IMR-90 (cell line): Measurements from ENCODE around the gene F2RL3. TPM values are rescaled to one million over a fixed set of nuclear protein-coding genes. Genes with fewer than 3 reads are reported as not detected.

Experiments used
- ATAC-seq: fragments of 200-7000 bp; cut with Tn5 transposase; 2 replicates; pipeline ENCODE4 v1.9.1; 2020; ENCODE audit warnings: low read depth, mild to moderate bottlenecking, moderate library complexity
- BruUV-seq: library from RNA; stranded (reverse); fragments of 400-500 nt; replicated peaks from 2 replicates; lab custom pipeline; 2021; lab: Mats Ljungman, UMichigan
- CTCF ChIA-PET: fragments of 300-600 bp; formaldehyde crosslinking; extraction: SDS; loops from one replicate; lab custom pipeline; 2021; ENCODE audit warnings: antibody characterized with exemption; lab: Yijun Ruan, JAX
- POLR2A ChIA-PET: fragments of 300-600 bp; sonication (Branson Sonifier 250); formaldehyde crosslinking; loops from one replicate; lab custom pipeline; 2022; ENCODE audit warnings: antibody characterized with exemption; ENCODE audit not compliant: unreplicated experiment; lab: Charles Lee
- DNase-seq: peaks from one replicate; pipeline ENCODE4 v3.0.0; 2013
- H2AFZ ChIP-seq: replicated peaks from 2 replicates; pipeline ENCODE3; 2013; ENCODE audit warnings: low read length, mild to moderate bottlenecking; ENCODE audit not compliant: poor library complexity
- H2AK5ac ChIP-seq: 2 replicates; pipeline ENCODE4 v1.6.1; 2013; ENCODE audit warnings: low read depth, low read length, inconsistent platforms
- H2AK9ac ChIP-seq: replicated peaks from 2 replicates; pipeline ENCODE3; 2013; ENCODE audit warnings: mild to moderate bottlenecking, low read depth, low read length, moderate library complexity; ENCODE audit not compliant: poor library complexity
- H2BK120ac ChIP-seq: 2 replicates; pipeline ENCODE4 v1.6.1; 2013; ENCODE audit warnings: low read depth, low read length, inconsistent platforms
- H2BK15ac ChIP-seq: 3 replicates; pipeline ENCODE4 v1.6.1; 2013; ENCODE audit warnings: low read depth, low read length, inconsistent platforms
- H2BK20ac ChIP-seq: 2 replicates; pipeline ENCODE4 v1.6.1; 2013; ENCODE audit warnings: low read depth, mild to moderate bottlenecking, inconsistent platforms, low read length, moderate library complexity
- H2BK5ac ChIP-seq: 2 replicates; pipeline ENCODE4 v1.6.1; 2013; ENCODE audit warnings: mild to moderate bottlenecking, low read depth, low read length, inconsistent platforms; ENCODE audit not compliant: poor library complexity, severe bottlenecking
- H3K14ac ChIP-seq: replicated peaks from 2 replicates; pipeline ENCODE4 v1.6.1; 2013; ENCODE audit warnings: low read depth, low read length, inconsistent platforms
- H3K18ac ChIP-seq: 2 replicates; pipeline ENCODE4 v1.6.1; 2013; ENCODE audit warnings: low read depth, low read length, control low read depth
- H3K23ac ChIP-seq: 2 replicates; pipeline ENCODE4 v1.6.1; 2013; ENCODE audit warnings: low read depth, low read length, inconsistent platforms
- H3K27ac ChIP-seq: 2 replicates; pipeline ENCODE4 v1.5.1; 2013; ENCODE audit warnings: mild to moderate bottlenecking, control low read depth, low read length; ENCODE audit not compliant: insufficient read depth
- H3K27me3 ChIP-seq: 2 replicates; pipeline ENCODE4 v1.6.1; 2013; ENCODE audit warnings: low read length; ENCODE audit not compliant: control insufficient read depth, insufficient read depth
- H3K36me3 ChIP-seq: 2 replicates; pipeline ENCODE4 v1.6.1; 2013; ENCODE audit warnings: low read length, mixed read lengths; ENCODE audit not compliant: control insufficient read depth, insufficient read depth
- H3K4ac ChIP-seq: 2 replicates; pipeline ENCODE4 v1.6.1; 2013; ENCODE audit warnings: low read depth, low read length, inconsistent platforms
- H3K4me1 ChIP-seq: 2 replicates; pipeline ENCODE4 v1.6.1; 2013; ENCODE audit warnings: low read length, mixed read lengths; ENCODE audit not compliant: control insufficient read depth, insufficient read depth
- H3K4me2 ChIP-seq: 2 replicates; pipeline ENCODE4 v1.6.1; 2013; ENCODE audit warnings: low read depth, mild to moderate bottlenecking, control low read depth, low read length, moderate library complexity
- H3K4me3 ChIP-seq: 2 replicates; pipeline ENCODE4 v1.5.1; 2013; ENCODE audit warnings: low read depth, mild to moderate bottlenecking, control low read depth, low read length, moderate library complexity; ENCODE audit not compliant: insufficient read depth
- H3K56ac ChIP-seq: 2 replicates; pipeline ENCODE4 v1.6.1; 2013; ENCODE audit warnings: low read length, inconsistent platforms; ENCODE audit not compliant: insufficient read depth; ENCODE audit errors: extremely low read depth
- H3K79me1 ChIP-seq, 2 experiments: 2 replicates each; pipeline ENCODE4 v1.6.1; 2013; ENCODE audit warnings: low read length in 2 of 2, inconsistent platforms in 1 of 2, low read depth in 1 of 2
- H3K9ac ChIP-seq: 2 replicates; pipeline ENCODE4 v1.6.1; 2013; ENCODE audit warnings: low read depth, low read length, control low read depth
- H3K9me1 ChIP-seq: 2 replicates; pipeline ENCODE4 v1.6.1; 2013; ENCODE audit warnings: low read length, inconsistent platforms; ENCODE audit not compliant: insufficient read depth
- H3K9me3 ChIP-seq: 2 replicates; pipeline ENCODE4 v1.6.1; 2013; ENCODE audit warnings: low read length; ENCODE audit not compliant: control insufficient read depth, insufficient read depth
- H4K20me1 ChIP-seq: 2 replicates; pipeline ENCODE4 v1.6.1; 2013; ENCODE audit warnings: low read length, inconsistent platforms; ENCODE audit not compliant: insufficient read depth
- H4K5ac ChIP-seq: 2 replicates; pipeline ENCODE4 v1.6.1; 2013; ENCODE audit warnings: mild to moderate bottlenecking, low read depth, low read length, control low read depth
- H4K8ac ChIP-seq, 2 experiments: 2 replicates each; pipeline ENCODE4 v1.6.1; 2013; ENCODE audit warnings: low read depth in 2 of 2, low read length in 2 of 2, control low read depth in 1 of 2, inconsistent platforms in 1 of 2
- H4K91ac ChIP-seq: 2 replicates; pipeline ENCODE4 v1.6.1; 2013; ENCODE audit warnings: low read depth, low read length, inconsistent platforms; ENCODE audit not compliant: insufficient read depth
- BHLHE40 ChIP-seq: fragments of 150-350 bp; IDR thresholded peaks from 2 replicates; pipeline ENCODE4 v1.6.1; 2016; ENCODE audit warnings: mild to moderate bottlenecking, low read depth, low read length
- NFE2L2 ChIP-seq: fragments of 150-350 bp; IDR thresholded peaks from 2 replicates; pipeline ENCODE4 v1.6.1; 2016; ENCODE audit warnings: low read depth, mild to moderate bottlenecking, low read length
- RFX5 ChIP-seq: IDR thresholded peaks from 2 replicates; pipeline ENCODE4 v1.8.0; 2012; ENCODE audit warnings: low read depth, mild to moderate bottlenecking, low read length, moderate library complexity
- USF2 ChIP-seq: fragments of 150-350 bp; IDR thresholded peaks from 2 replicates; pipeline ENCODE4 v1.6.1; 2017; ENCODE audit warnings: mild to moderate bottlenecking, antibody characterized with exemption, low read length, low read depth
- WGBS, 2 experiments: methylation state at CpG; one replicate each; pipeline versions ENCODE4 v1.1.5 to v1.1.7; 2013; ENCODE audit warnings: missing lambda C conversion rate in 2 of 2; ENCODE audit not compliant: insufficient read length in 1 of 2; ENCODE audit errors: extremely low coverage in 2 of 2; 5-methylcytosine and 5-hydroxymethylcytosine counted together
- dilution Hi-C: fragments of 300-500 bp; cut with HindIII; formaldehyde crosslinking; loops from one replicate; pipeline ENCODE4 v1.14.3; 2018; ENCODE audit warnings: low sequenced_read_pairs; ENCODE audit not compliant: unreplicated experiment
- in situ Hi-C: fragments of 300-500 bp; cut with MboI; formaldehyde crosslinking; loops from 3 replicates; pipeline ENCODE4 v1.14.3; 2019; ENCODE audit warnings: low sequenced_read_pairs, inconsistent platforms, mixed read lengths
- intact Hi-C: fragments of 100-400 bp; cut with micrococcal nuclease; formaldehyde crosslinking; loops from 2 replicates; pipeline ENCODE4 v1.10.0; 2022
- polyA plus RNA-seq, 3 experiments: library from polyadenylated mRNA; depleted of rRNA; stranded (reverse); fragments of >200 nt; gene quantifications; 2 replicates each; pipeline ENCODE4 v1.2.3, GENCODE V29; 2012; ENCODE audit warnings: low replicate concordance in 1 of 3
- total RNA-seq: library from RNA; depleted of rRNA; stranded (reverse); fragments of >200 nt; gene quantifications from 2 replicates; pipeline ENCODE4 v1.2.3, GENCODE V29; 2012

The F2RL3 gene
- total and polyA plus RNA-seq, 2 of the 4 experiments (the other 2 are of a cell fraction): 0.03 TPM; not detected in 1

DNA sequence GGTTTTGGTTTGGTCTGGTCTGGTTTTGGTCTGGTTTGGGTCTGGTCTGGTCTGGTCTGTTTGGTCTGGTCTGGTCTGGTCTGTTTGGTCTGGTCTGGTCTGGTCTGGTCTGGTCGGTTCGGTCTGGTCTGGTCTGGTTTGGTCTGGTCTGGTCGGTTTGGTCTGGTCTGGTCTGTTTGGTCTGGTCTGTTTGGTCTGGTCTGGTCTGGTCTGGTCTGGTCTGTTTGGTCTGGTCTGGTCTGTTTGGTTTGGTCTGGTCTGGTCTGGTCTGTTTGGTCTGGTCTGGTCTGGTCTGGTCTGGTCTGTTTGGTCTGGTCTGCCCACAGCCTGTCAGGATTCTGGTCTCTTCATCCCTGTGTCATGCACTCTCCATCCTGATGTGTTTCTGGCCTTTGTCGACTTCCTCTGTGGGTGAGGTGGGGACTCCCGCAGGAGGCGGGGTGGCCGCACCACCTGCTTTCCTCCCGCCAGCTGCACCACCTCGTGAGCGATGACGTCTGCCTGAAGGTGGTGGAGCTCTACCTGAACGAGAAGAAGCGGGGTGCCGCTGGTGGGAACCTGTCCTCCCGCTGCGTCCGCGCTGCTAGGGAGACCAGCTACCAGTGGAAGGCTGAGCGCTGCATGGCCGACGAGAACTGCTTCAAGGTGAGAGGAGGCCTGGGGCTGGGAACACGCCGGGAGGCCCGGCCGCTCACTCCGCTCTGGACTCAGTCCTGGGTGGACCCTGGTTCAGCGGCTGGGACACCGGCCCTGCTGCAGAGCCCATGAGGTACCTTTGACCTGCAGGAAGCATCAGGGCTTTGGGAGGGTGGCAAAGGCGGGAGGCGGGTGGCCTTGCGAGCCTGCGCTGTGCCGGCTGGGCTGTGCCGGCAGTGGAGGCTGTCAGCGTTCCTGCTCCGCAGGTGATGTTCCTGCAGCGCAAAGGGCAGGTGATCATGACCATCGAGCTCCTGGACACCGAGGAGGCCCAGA lies 12.9 kb upstream of the F2RL3 start:
- no peak overlapping the region for H2AFZ ChIP-seq
- intact Hi-C loops: no loop called here
- no peak overlapping the region for H2AK9ac ChIP-seq
- H4K5ac ChIP-seq: no peak overlapping the region
- no peak overlapping the region for H3K14ac ChIP-seq
- H3K18ac ChIP-seq: no peak overlapping the region
- no peak overlapping the region for H2BK15ac ChIP-seq
- H3K36me3 ChIP-seq: peaks cover 76% of the 10 kb centered on the region
- no peak overlapping the region for H3K4me3 ChIP-seq
- H2BK20ac ChIP-seq: no peak overlapping the region
- no peaks in the 10 kb centered on the region for H3K4me1 ChIP-seq
- H4K8ac ChIP-seq: no peak overlapping the region
- no TSS peak for BruUV-seq
- H3K23ac ChIP-seq: no peak overlapping the region
- H3K9me1 ChIP-seq: 0 out of 2 replicates have a peak, but pooled peaks cover 5% of the 10 kb centered on the region
- no peak overlapping the region for H3K4ac ChIP-seq
- no peaks in the 10 kb centered on the region for H3K27me3 ChIP-seq
- H2BK5ac ChIP-seq: no peak overlapping the region
- H3K27ac ChIP-seq: no peak overlapping the region
- ChIA-PET CTCF (no interaction called here), POLR2A (no interaction called here)
- no peak overlapping the region for H3K4me2 ChIP-seq
- DNase-seq (no peak), ATAC-seq (no peak)
- H3K56ac ChIP-seq: no peak overlapping the region
- no peak for TF ChIP-seq USF2
- TF ChIP-seq BHLHE40: no peak
- no peak for TF ChIP-seq NFE2L2
- no peak for TF ChIP-seq RFX5
- H3K79me1 ChIP-seq: peaks cover 25 to 33% of the 10 kb centered on the region in 2 experiments
- 96% methylated on average over 25 of the region's 39 CpGs; no CpG with 5 or more reads in 1 of the 2 experiments for WGBS, 2 experiments
- in situ Hi-C loops: no loop called here
- H2AK5ac ChIP-seq: no peak overlapping the region
- dilution Hi-C loops: no loop called here
- H2BK120ac ChIP-seq: no peak overlapping the region
- H4K20me1 ChIP-seq: peaks cover 29% of the 10 kb centered on the region
- no peaks in the 10 kb centered on the region; the same call in 1 of the 2 replicates for H3K9me3 ChIP-seq
- no peak overlapping the region for H4K91ac ChIP-seq
- no peak overlapping the region for H3K9ac ChIP-seq
